HG03575 (cell line): ENCODE measurements around the gene KATNAL1.

Source experiments
- ATAC-seq: cut with Tn5 transposase; IDR thresholded peaks from one replicate; pipeline ENCODE4 v1.9.1; 2021; ENCODE audit not compliant: unreplicated experiment, insufficient number of reproducible peaks, low FRiP score; ENCODE audit errors: extremely low read depth

KATNAL1 gene

GRCh38 chr13:30153545-30154426 is 153.6 kb downstream of the KATNAL1 start:
- ATAC-seq = no peak
